ENCODE measurements around the gene MPHOSPH6.

DNA sequence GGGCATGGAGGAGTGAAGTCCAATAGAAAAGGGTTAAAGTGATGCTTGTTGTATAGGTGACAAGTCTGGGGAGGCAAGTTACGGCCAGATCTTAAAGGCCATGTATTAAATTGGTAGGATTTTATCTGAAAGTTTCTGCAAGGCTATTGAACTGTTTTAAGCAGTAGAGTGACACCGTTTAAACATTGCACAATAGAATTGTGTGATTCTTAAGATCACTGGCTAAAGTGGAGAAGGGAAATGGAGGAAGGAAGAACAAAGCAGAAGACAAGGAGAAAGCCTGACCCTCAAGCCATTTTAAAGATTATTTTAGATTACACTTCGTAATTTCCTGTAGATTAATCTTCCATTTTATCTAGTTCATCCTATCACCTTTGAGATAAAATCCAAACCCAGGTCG, 5.6 kb upstream of the MPHOSPH6 start:
- TF ChIP-seq, protein P1, sequence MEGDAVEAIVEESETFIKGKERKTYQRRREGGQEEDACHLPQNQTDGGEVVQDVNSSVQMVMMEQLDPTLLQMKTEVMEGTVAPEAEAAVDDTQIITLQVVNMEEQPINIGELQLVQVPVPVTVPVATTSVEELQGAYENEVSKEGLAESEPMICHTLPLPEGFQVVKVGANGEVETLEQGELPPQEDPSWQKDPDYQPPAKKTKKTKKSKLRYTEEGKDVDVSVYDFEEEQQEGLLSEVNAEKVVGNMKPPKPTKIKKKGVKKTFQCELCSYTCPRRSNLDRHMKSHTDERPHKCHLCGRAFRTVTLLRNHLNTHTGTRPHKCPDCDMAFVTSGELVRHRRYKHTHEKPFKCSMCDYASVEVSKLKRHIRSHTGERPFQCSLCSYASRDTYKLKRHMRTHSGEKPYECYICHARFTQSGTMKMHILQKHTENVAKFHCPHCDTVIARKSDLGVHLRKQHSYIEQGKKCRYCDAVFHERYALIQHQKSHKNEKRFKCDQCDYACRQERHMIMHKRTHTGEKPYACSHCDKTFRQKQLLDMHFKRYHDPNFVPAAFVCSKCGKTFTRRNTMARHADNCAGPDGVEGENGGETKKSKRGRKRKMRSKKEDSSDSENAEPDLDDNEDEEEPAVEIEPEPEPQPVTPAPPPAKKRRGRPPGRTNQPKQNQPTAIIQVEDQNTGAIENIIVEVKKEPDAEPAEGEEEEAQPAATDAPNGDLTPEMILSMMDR (IDR thresholded peaks at IDR 0.05; ENCODE audit: borderline replicate concordance, extremely low read depth, low read length, poor library complexity, severe bottlenecking), result no peak
- no peak for TF ChIP-seq EZH2 (IDR thresholded peaks at IDR 0.05; ENCODE audit: borderline replicate concordance, low read depth, low read length, severe bottlenecking)
